Parathyroid adenoma (tissue), 2 donors: Measurements from ENCODE around the gene COQ8B.

ENCODE experiments used
- H2AFZ ChIP-seq: fragments of 300-600 bp; sonication (generic); one replicate; pipeline ENCODE4 v1.7.0; 2017; ENCODE audit warnings: antibody characterized with exemption, mild to moderate bottlenecking
- H3K27ac ChIP-seq: fragments of 300-600 bp; sonication (generic); one replicate; pipeline ENCODE4 v1.7.0; 2017
- H3K27me3 ChIP-seq: fragments of 300-600 bp; sonication (generic); one replicate; pipeline ENCODE4 v1.7.0; 2017; ENCODE audit warnings: low read length; ENCODE audit not compliant: control insufficient read depth, insufficient read depth
- H3K36me3 ChIP-seq: fragments of 300-600 bp; sonication (generic); one replicate; pipeline ENCODE4 v1.7.0; 2017; ENCODE audit warnings: low read length; ENCODE audit not compliant: control insufficient read depth, insufficient read depth
- H3K4me1 ChIP-seq: fragments of 300-600 bp; sonication (generic); one replicate; pipeline ENCODE4 v1.7.0; 2017; ENCODE audit warnings: control low read depth
- H3K4me2 ChIP-seq: fragments of 300-600 bp; sonication (generic); one replicate; pipeline ENCODE4 v1.7.0; 2017; ENCODE audit warnings: low read length
- H3K4me3 ChIP-seq: fragments of 300-600 bp; sonication (generic); one replicate; pipeline ENCODE4 v1.7.0; 2017; ENCODE audit warnings: low read depth, low read length
- H3K79me2 ChIP-seq: fragments of 300-600 bp; sonication (generic); one replicate; pipeline ENCODE4 v1.7.0; 2017; ENCODE audit warnings: control low read depth
- H3K9ac ChIP-seq: fragments of 300-600 bp; sonication (generic); one replicate; pipeline ENCODE4 v1.7.0; 2017; ENCODE audit warnings: mild to moderate bottlenecking
- H3K9me3 ChIP-seq: fragments of 300-600 bp; sonication (generic); one replicate; pipeline ENCODE4 v1.7.0; 2017; ENCODE audit warnings: low read length; ENCODE audit not compliant: control insufficient read depth
- CTCF ChIP-seq: fragments of 300-600 bp; sonication (generic); IDR thresholded peaks from one replicate; pipeline ENCODE4 v1.7.0; 2017; ENCODE audit warnings: antibody characterized with exemption, mild to moderate bottlenecking
- donor health status: primary hyperparathyroidism.

COQ8B gene

GRCh38 chr19:40747536-40747935 lies 30.9 kb upstream of the COQ8B start:
- no peaks in the 10 kb centered on the region for H3K9me3 ChIP-seq
- H2AFZ ChIP-seq = no peak overlapping the region
- H3K4me1 ChIP-seq = peaks cover 13% of the 10 kb centered on the region
- H3K27me3 ChIP-seq = no peaks in the 10 kb centered on the region
- no peak overlapping the region for H3K4me2 ChIP-seq
- no peak overlapping the region for H3K4me3 ChIP-seq
- H3K9ac ChIP-seq = no peak overlapping the region
- no peaks in the 10 kb centered on the region for H3K36me3 ChIP-seq
- TF ChIP-seq CTCF = no peak
- no peak overlapping the region for H3K27ac ChIP-seq
- peaks cover 11% of the 10 kb centered on the region for H3K79me2 ChIP-seq

GRCh38 chr19:40745402-40745780 lies 28.7 kb upstream of the COQ8B start:
- no peaks in the 10 kb centered on the region for H3K36me3 ChIP-seq
- no peak overlapping the region for H2AFZ ChIP-seq
- no peak for TF ChIP-seq CTCF
- no peaks in the 10 kb centered on the region for H3K27me3 ChIP-seq
- H3K4me2 ChIP-seq = no peak overlapping the region
- H3K79me2 ChIP-seq = no peaks in the 10 kb centered on the region
- no peak overlapping the region for H3K4me3 ChIP-seq
- H3K9me3 ChIP-seq = no peaks in the 10 kb centered on the region
- peaks cover 13% of the 10 kb centered on the region for H3K4me1 ChIP-seq
- H3K27ac ChIP-seq = no peak overlapping the region
- no peak overlapping the region for H3K9ac ChIP-seq

GRCh38 chr19:40744554-40745401 lies 28.1 kb upstream of the COQ8B start:
- Histone ChIP-seq H2AFZ (peak overlapping the region; percentile 54), H3K4me3 (no peak overlapping the region), H3K4me2 (no peak overlapping the region), H3K27me3 (no peaks in the 10 kb centered on the region), H3K36me3 (no peaks in the 10 kb centered on the region), H3K79me2 (no peaks in the 10 kb centered on the region), H3K9ac (no peak overlapping the region), H3K9me3 (no peaks in the 10 kb centered on the region), H3K4me1 (peaks cover 10% of the 10 kb centered on the region), H3K27ac (no peak overlapping the region)
- peak; percentile 12 for TF ChIP-seq CTCF

GRCh38 chr19:40743926-40744325 lies 27.2 kb upstream of the COQ8B start:
- Histone ChIP-seq H3K27me3 (no peaks in the 10 kb centered on the region), H3K4me2 (no peak overlapping the region), H2AFZ (no peak overlapping the region), H3K4me1 (peaks cover 2% of the 10 kb centered on the region), H3K9me3 (no peaks in the 10 kb centered on the region), H3K79me2 (no peaks in the 10 kb centered on the region), H3K4me3 (no peak overlapping the region), H3K36me3 (no peaks in the 10 kb centered on the region), H3K27ac (no peak overlapping the region), H3K9ac (no peak overlapping the region)
- TF ChIP-seq CTCF = no peak

GRCh38 chr19:40742886-40743285 lies 26.2 kb upstream of the COQ8B start:
- H3K27ac ChIP-seq = no peak overlapping the region

More at GRCh38 chr19:40742886-40743285, 26.2 kb upstream of the COQ8B start:
- H3K4me1 ChIP-seq = peaks cover 2% of the 10 kb centered on the region
- H3K4me2 ChIP-seq = no peak overlapping the region
- no peak for TF ChIP-seq CTCF
- H3K27me3 ChIP-seq = no peaks in the 10 kb centered on the region
- no peaks in the 10 kb centered on the region for H3K36me3 ChIP-seq
- no peak overlapping the region for H2AFZ ChIP-seq
- no peaks in the 10 kb centered on the region for H3K79me2 ChIP-seq
- no peak overlapping the region for H3K4me3 ChIP-seq
- no peaks in the 10 kb centered on the region for H3K9me3 ChIP-seq
- no peak overlapping the region for H3K9ac ChIP-seq
